K562 (cell line): Measurements from ENCODE around the gene TBL1XR1. TPM values are rescaled to one million over a fixed set of nuclear protein-coding genes. Genes with fewer than 3 reads are reported as not detected.
A peak's percentile ranks its signal among the peaks of the same experiment; 100 is the strongest.

ENCODE experiments used
- ARID1B ChIP-seq: fragments of 450-650 bp; IDR thresholded peaks from 2 replicates; pipeline ENCODE4 v1.6.1; 2016; ENCODE audit warnings: antibody characterized with exemption, mild to moderate bottlenecking, inconsistent platforms
- BCOR ChIP-seq: fragments of 450-650 bp; IDR thresholded peaks from 2 replicates; pipeline ENCODE4 v1.6.1; 2016
- FOXA1 ChIP-seq: fragments of 450-650 bp; IDR thresholded peaks from 2 replicates; pipeline ENCODE4 v1.6.1; 2016; ENCODE audit warnings: mild to moderate bottlenecking, borderline replicate concordance
- GTF2E2 ChIP-seq: fragments of 200-800 bp; sonication (Bioruptor generic); IDR thresholded peaks from 2 replicates; pipeline ENCODE4 v1.6.1; 2016; ENCODE audit warnings: missing genetic modification characterization, missing compliant biosample characterization
- HNRNPL ChIP-seq: fragments of 200-400 bp; formaldehyde crosslinking; IDR thresholded peaks from 2 replicates; pipeline ENCODE4 v1.6.1; 2017; ENCODE audit warnings: low read depth, mild to moderate bottlenecking, low read length
- NR1H2 ChIP-seq: sonication (generic); formaldehyde crosslinking; IDR thresholded peaks from 2 replicates; pipeline ENCODE4 v1.4.0; 2020; ENCODE audit warnings: mild to moderate bottlenecking, missing genetic modification reagents
- POLR2G ChIP-seq: fragments of 200-400 bp; formaldehyde crosslinking; IDR thresholded peaks from 2 replicates; pipeline ENCODE4 v1.6.1; 2017; ENCODE audit warnings: low read depth, mild to moderate bottlenecking, antibody characterized with exemption, low read length, moderate library complexity
- TAF7 ChIP-seq: fragments of 450-650 bp; IDR thresholded peaks from 2 replicates; pipeline ENCODE4 v1.6.1; 2016; ENCODE audit warnings: missing genetic modification characterization, missing compliant biosample characterization
- ZBTB7A ChIP-seq: IDR thresholded peaks from 2 replicates; pipeline ENCODE4 v1.6.1; 2011; ENCODE audit warnings: low read depth, mild to moderate bottlenecking, low read length, moderate library complexity, borderline replicate concordance; ENCODE audit not compliant: control insufficient read depth
- polyA plus RNA-seq, 8 experiments: library from polyadenylated mRNA; depleted of rRNA in 4 of 8; stranded (reverse) in 5 of 8; unstranded in 3 of 8; fragments of >200 nt; fragmentation: Nextera tagmentation in 2 of 8; fragmentation: Illumina TruSeq in 1 of 8; extraction: Ambion mirVana in 2 of 8; extraction: Trizol in 1 of 8; gene quantifications; 2 replicates each; pipeline versions ENCODE4 v1.2.1 to v1.2.3, GENCODE V29; 2011 to 2014; ENCODE audit warnings: inconsistent platforms in 1 of 8, missing spikeins in 1 of 8
- total RNA-seq, 7 experiments: library from RNA; depleted of rRNA in 6 of 7; stranded (reverse); fragments of >200 nt in 6 of 7; fragmentation: Illumina TruSeq in 2 of 7; extraction: Trizol in 2 of 7; gene quantifications; 2 replicates each; pipeline versions ENCODE4 v1.2.1 to v1.2.3, GENCODE V29; 2011 to 2021; ENCODE audit warnings: low replicate concordance in 1 of 7
- TF ChIP-seq, protein P1 (sequence below), 2 experiments: fragments of 450-650 bp; IDR thresholded peaks; 2 replicates each; pipeline ENCODE4 v1.6.1; 2016; ENCODE audit warnings: mild to moderate bottlenecking in 2 of 2, borderline replicate concordance in 1 of 2, low read depth in 1 of 2, moderate library complexity in 1 of 2
- TF ChIP-seq, protein P2 (sequence below): sonication (generic); formaldehyde crosslinking; IDR thresholded peaks from 2 replicates; pipeline ENCODE4 v1.8.1; 2023; ENCODE audit warnings: missing genetic modification reagents, mild to moderate bottlenecking, borderline replicate concordance
- TF ChIP-seq, protein P3 (sequence below): fragments of 200-400 bp; formaldehyde crosslinking; IDR thresholded peaks from 2 replicates; pipeline ENCODE4 v1.6.1; 2017; ENCODE audit warnings: mild to moderate bottlenecking, low read depth, low read length, moderate library complexity

Gene TBL1XR1
- total and polyA plus RNA-seq, 9 of the 15 experiments (the other 6 are each of a cell fraction or from before 2014, with no cell fraction given) = 19.6 to 171 (median 83.3) TPM

DNA sequence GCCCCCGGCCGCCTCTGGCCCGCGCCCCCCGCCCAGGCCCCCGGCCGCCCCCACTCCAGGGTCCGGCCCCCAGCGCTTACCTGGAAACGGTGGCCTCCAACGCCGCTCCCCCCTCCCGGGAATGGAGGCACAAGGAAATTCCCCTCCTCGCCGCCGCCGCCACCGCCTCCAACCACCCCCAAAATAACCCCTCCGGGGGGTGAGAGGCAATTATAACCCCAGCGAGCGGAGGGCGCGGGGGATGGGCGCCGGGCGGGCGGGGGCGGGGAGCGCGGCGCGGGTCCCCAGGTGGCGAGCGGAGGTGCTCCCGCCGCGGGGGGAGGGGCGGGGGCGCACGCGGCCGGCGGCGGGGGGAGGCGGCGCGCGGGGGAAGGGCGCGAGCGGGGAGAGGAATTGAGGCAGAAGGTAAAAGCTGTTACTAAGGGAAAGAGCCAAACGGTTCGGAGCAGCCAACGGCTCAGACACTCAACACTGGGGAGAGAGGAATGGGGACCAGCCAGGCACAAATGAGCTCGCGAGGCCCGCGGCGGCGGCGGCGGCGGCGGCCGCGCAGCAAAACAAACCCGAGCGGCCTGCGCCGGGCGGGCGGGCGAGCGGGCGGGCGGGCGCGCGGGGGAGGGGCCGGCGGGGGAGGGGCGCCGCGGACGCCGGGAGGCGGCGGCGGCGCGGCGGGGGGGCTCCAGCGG is at the start of gene TBL1XR1 (continued):
- TF ChIP-seq, protein P1, sequence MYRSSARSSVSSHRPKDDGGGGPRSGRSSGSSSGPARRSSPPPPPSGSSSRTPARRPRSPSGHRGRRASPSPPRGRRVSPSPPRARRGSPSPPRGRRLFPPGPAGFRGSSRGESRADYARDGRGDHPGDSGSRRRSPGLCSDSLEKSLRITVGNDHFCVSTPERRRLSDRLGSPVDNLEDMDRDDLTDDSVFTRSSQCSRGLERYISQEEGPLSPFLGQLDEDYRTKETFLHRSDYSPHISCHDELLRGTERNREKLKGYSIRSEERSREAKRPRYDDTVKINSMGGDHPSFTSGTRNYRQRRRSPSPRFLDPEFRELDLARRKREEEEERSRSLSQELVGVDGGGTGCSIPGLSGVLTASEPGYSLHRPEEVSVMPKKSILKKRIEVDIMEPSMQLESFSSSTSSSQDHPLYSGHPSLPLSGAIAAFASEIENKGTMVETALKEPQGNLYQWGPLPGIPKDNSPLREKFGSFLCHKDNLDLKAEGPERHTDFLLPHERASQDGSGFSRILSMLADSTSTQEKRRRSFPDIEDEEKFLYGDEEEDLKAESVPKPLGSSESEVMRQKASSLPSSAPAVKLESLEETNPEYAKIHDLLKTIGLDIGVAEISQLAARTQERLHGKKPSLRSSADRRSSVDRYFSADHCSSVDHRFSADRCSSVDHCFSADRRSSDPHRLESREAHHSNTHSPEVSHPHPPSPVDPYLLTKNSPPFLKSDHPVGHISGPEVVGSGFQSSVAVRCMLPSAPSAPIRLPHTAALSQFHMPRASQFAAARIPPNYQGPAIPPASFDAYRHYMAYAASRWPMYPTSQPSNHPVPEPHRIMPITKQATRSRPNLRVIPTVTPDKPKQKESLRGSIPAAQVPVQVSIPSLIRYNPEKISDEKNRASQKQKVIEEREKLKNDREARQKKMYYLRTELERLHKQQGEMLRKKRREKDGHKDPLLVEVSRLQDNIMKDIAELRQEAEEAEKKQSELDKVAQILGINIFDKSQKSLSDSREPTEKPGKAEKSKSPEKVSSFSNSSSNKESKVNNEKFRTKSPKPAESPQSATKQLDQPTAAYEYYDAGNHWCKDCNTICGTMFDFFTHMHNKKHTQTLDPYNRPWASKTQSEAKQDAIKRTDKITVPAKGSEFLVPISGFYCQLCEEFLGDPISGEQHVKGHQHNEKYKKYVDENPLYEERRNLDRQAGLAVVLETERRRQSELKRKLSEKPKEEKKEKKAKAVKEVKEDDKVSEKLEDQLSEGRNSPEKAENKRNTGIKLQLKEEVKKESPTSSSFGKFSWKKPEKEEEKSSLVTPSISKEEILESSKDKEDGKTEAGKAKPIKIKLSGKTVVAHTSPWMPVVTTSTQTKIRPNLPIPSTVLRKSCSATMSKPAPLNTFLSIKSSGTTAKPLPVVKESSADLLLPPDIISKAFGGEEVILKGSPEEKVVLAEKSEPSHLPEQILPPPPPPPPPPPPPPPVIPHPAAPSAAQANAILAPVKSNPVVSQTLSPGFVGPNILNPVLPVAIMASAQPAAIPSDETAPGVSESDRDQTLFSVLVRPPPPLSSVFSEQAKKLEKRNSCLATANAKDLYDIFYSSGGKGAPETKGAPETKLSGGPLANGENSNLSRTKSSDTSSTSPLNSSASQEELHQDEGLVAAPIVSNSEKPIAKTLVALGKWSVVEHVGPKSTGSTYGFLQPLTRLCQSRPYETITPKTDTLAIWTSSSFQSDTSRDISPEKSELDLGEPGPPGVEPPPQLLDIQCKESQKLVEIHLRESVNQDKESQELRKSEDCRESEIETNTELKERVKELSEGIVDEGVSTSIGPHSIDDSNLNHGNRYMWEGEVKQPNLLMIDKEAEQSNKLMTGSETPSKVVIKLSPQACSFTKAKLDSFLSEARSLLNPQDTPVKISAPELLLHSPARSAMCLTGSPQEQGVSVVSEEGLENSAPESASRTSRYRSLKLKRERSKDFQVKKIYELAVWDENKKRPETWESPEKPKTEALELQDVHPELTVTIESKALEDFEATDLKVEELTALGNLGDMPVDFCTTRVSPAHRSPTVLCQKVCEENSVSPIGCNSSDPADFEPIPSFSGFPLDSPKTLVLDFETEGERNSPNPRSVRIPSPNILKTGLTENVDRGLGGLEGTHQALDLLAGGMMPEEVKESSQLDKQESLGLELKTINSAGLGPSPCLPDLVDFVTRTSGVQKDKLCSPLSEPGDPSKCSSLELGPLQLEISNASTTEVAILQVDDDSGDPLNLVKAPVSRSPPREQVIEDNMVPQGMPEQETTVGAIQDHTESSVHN (IDR thresholded peaks at IDR 0.05; ENCODE audit: borderline replicate concordance in 1 of 2, low read depth in 1 of 2) = no peak
- TF ChIP-seq, protein P2, sequence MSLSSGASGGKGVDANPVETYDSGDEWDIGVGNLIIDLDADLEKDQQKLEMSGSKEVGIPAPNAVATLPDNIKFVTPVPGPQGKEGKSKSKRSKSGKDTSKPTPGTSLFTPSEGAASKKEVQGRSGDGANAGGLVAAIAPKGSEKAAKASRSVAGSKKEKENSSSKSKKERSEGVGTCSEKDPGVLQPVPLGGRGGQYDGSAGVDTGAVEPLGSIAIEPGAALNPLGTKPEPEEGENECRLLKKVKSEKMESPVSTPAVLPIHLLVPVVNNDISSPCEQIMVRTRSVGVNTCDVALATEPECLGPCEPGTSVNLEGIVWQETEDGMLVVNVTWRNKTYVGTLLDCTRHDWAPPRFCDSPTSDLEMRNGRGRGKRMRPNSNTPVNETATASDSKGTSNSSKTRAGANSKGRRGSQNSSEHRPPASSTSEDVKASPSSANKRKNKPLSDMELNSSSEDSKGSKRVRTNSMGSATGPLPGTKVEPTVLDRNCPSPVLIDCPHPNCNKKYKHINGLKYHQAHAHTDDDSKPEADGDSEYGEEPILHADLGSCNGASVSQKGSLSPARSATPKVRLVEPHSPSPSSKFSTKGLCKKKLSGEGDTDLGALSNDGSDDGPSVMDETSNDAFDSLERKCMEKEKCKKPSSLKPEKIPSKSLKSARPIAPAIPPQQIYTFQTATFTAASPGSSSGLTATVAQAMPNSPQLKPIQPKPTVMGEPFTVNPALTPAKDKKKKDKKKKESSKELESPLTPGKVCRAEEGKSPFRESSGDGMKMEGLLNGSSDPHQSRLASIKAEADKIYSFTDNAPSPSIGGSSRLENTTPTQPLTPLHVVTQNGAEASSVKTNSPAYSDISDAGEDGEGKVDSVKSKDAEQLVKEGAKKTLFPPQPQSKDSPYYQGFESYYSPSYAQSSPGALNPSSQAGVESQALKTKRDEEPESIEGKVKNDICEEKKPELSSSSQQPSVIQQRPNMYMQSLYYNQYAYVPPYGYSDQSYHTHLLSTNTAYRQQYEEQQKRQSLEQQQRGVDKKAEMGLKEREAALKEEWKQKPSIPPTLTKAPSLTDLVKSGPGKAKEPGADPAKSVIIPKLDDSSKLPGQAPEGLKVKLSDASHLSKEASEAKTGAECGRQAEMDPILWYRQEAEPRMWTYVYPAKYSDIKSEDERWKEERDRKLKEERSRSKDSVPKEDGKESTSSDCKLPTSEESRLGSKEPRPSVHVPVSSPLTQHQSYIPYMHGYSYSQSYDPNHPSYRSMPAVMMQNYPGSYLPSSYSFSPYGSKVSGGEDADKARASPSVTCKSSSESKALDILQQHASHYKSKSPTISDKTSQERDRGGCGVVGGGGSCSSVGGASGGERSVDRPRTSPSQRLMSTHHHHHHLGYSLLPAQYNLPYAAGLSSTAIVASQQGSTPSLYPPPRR (CRISPR knock-in tag) = no peak
- TF ChIP-seq NR1H2 (no peak), ZBTB7A (peak; percentile 94), BCOR (no peak), FOXA1 (no peak), ARID1B (no peak; the same call in 1 of the 2 replicates), POLR2G (peak; percentile 79), GTF2E2 (0 out of 2 replicates have a peak, but pooled peaks have one; percentile 24), TAF7 (tag) (no peak), HNRNPL (no peak)
- TF ChIP-seq, protein P3, sequence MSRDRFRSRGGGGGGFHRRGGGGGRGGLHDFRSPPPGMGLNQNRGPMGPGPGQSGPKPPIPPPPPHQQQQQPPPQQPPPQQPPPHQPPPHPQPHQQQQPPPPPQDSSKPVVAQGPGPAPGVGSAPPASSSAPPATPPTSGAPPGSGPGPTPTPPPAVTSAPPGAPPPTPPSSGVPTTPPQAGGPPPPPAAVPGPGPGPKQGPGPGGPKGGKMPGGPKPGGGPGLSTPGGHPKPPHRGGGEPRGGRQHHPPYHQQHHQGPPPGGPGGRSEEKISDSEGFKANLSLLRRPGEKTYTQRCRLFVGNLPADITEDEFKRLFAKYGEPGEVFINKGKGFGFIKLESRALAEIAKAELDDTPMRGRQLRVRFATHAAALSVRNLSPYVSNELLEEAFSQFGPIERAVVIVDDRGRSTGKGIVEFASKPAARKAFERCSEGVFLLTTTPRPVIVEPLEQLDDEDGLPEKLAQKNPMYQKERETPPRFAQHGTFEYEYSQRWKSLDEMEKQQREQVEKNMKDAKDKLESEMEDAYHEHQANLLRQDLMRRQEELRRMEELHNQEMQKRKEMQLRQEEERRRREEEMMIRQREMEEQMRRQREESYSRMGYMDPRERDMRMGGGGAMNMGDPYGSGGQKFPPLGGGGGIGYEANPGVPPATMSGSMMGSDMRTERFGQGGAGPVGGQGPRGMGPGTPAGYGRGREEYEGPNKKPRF = no peak
